ENCODE measurements around the gene SORCS2.

Gene SORCS2

GRCh38 chr4:7381221-7381889, 189.0 kb downstream of the SORCS2 start:
- DNase-seq (ENCODE audit: low read depth): no peak
- no peak for TF ChIP-seq CTCF (IDR thresholded peaks at IDR 0.05; ENCODE audit: control insufficient read depth, insufficient read depth, low read depth, low read length, missing control alignments)
- no peak overlapping the region for H3K4me3 ChIP-seq (ENCODE audit: control insufficient read depth, low read depth, low read length)

DNA sequence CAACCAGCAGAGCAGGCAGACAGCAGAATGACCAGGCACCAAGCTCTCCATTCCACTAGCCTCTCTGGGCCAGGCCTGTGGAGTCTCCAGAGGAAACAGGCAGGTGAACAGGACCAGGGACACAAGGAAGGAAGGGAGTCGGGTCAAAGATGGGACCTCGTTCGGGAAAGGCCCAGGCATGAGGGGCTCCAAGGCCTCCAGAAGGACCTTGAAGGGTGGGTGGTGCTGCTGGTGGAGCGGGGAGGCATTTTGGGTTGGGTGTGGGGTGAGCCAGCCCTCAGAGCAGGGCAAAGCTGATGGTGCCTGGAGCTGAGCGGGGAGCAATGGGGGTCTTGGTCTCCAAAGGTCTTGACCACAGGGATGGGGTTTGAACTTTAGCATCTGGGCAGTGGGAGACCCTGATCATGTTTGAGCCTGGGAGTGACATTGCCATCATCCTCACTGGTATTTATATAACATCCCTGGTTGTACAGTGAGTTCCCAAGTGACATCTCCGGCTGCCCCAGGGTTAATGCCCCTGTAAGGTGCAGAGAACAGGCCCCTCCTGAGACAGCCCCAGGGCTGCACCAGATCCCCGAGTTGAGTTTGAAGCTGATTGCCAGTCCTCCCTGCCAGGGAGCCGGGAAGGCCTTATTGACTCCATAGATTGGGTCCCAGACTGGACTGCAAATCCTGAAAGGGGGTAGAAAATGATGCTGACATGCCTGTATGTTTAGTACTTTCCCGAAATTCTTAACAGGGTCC, 189.7 kb downstream of the SORCS2 start:
- DNase-seq (ENCODE audit: low read depth): no peak
- no peak overlapping the region for H3K4me3 ChIP-seq (ENCODE audit: control insufficient read depth, low read depth, low read length)
- TF ChIP-seq CTCF (IDR thresholded peaks at IDR 0.05; ENCODE audit: control insufficient read depth, insufficient read depth, low read depth, low read length, missing control alignments): no peak

GRCh38 chr4:7382634-7383014, 190.3 kb downstream of the SORCS2 start:
- no peak for TF ChIP-seq CTCF (IDR thresholded peaks at IDR 0.05; ENCODE audit: control insufficient read depth, insufficient read depth, low read depth, low read length, missing control alignments)
- no peak for DNase-seq (ENCODE audit: low read depth)
- H3K4me3 ChIP-seq (ENCODE audit: control insufficient read depth, low read depth, low read length): no peak overlapping the region

DNA sequence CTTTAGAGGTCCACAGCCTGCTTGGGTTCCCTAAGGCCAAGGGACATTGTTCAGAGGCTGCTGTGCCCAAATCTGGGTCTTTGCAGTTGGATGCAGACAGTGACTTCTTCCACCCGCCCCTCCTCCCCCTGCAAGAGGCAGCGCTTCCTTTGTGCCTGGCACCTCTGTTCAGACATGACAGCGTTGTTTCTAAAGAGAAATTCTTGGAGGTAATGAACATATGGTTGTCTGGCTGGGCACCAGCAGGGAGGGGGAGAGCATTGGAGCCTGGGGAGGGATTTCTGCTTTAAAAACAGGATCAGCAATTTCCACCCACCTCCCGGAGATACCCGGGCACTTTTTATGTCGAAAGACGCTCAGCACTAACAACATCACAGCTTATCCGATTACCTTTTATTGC, 190.9 kb downstream of the SORCS2 start:
- no peak overlapping the region for H3K4me3 ChIP-seq (ENCODE audit: control insufficient read depth, low read depth, low read length)
- TF ChIP-seq CTCF (IDR thresholded peaks at IDR 0.05; ENCODE audit: control insufficient read depth, insufficient read depth, low read depth, low read length, missing control alignments): no peak
- DNase-seq (ENCODE audit: low read depth): no peak

- H3K4me3 ChIP-seq (ENCODE audit: control insufficient read depth, low read depth, low read length): no peak overlapping the region
- no peak for DNase-seq (ENCODE audit: low read depth)
- no peak for TF ChIP-seq CTCF (IDR thresholded peaks at IDR 0.05; ENCODE audit: control insufficient read depth, insufficient read depth, low read depth, low read length, missing control alignments)
These were observed 191.9 kb downstream of the SORCS2 start for GRCh38 chr4:7384003-7384928.
